Keratinocyte (primary cell): Measurements from ENCODE around the gene PSMB7.

Experiments used
- CTCF ChIP-seq, 3 experiments: IDR thresholded peaks in 1 of 3; conservative IDR thresholded peaks in 1 of 3; optimal IDR thresholded peaks in 1 of 3; 2 replicates in 2 of 3; 3 replicates in 1 of 3; pipeline versions ENCODE3 to v1.5.1; 2011; ENCODE audit warnings: low read length in 3 of 3, mild to moderate bottlenecking in 3 of 3, moderate library complexity in 2 of 3, control low read depth in 1 of 3, inconsistent platforms in 1 of 3; ENCODE audit not compliant: insufficient read depth in 2 of 3; ENCODE audit errors: extremely low read depth in 1 of 3
- EZH2 ChIP-seq: IDR thresholded peaks from one replicate; pipeline ENCODE4 v1.6.1; 2012; ENCODE audit warnings: inconsistent platforms, mild to moderate bottlenecking, low read length, moderate library complexity

- no peak for TF ChIP-seq CTCF (optimal IDR thresholded peaks at IDR 0.05 in 1 of 3, IDR thresholded peaks at IDR 0.05 in 1 of 3, conservative IDR thresholded peaks at IDR 0.05 in 1 of 3; ENCODE audit: extremely low read depth in 1 of 3, insufficient read depth in 2 of 3, low read length in 3 of 3)
- TF ChIP-seq EZH2, result no peak
These were observed 5.8 kb upstream of the PSMB7 start for GRCh38 chr9:124420991-124421543.
